RWPE2 (cell line): ENCODE measurements around the gene TRIM71.

Experiments
- ATAC-seq: fragments of 200-7000 bp; cut with Tn5 transposase; 3 replicates; pipeline ENCODE4 v1.9.1; 2021; ENCODE audit warnings: low read depth
- DNase-seq: peaks from one replicate; pipeline ENCODE4 v3.0.0-alpha.2; 2020; ENCODE audit warnings: low spot score
- H3K27ac ChIP-seq: fragments of 450-650 bp; 2 replicates; pipeline ENCODE4 v1.5.1; 2017; ENCODE audit warnings: mild to moderate bottlenecking; ENCODE audit not compliant: poor library complexity, severe bottlenecking
- H3K27me3 ChIP-seq: fragments of 250-450 bp; sonication (Bioruptor Pico); 2 replicates; pipeline ENCODE4 v1.5.1; 2021; ENCODE audit warnings: mild to moderate bottlenecking, moderate library complexity; ENCODE audit not compliant: insufficient read depth, poor library complexity, severe bottlenecking
- H3K36me3 ChIP-seq: fragments of 250-450 bp; sonication (Bioruptor Pico); 2 replicates; pipeline ENCODE4 v1.5.1; 2020; ENCODE audit warnings: low read depth, mild to moderate bottlenecking, moderate library complexity
- H3K4me1 ChIP-seq: fragments of 250-450 bp; sonication (Bioruptor Pico); 2 replicates; pipeline ENCODE4 v1.5.1; 2021; ENCODE audit warnings: mild to moderate bottlenecking, moderate library complexity; ENCODE audit not compliant: insufficient read depth, poor library complexity, severe bottlenecking
- H3K4me3 ChIP-seq: fragments of 250-450 bp; sonication (Bioruptor Pico); 2 replicates; pipeline ENCODE4 v1.5.1; 2021; ENCODE audit warnings: mild to moderate bottlenecking, moderate library complexity; ENCODE audit not compliant: severe bottlenecking
- H3K9me3 ChIP-seq: fragments of 250-450 bp; sonication (Bioruptor Pico); 2 replicates; pipeline ENCODE4 v1.5.1; 2021; ENCODE audit warnings: mild to moderate bottlenecking, moderate library complexity; ENCODE audit not compliant: severe bottlenecking
- CTCF ChIP-seq: fragments of 450-650 bp; IDR thresholded peaks from one replicate; pipeline ENCODE4 v1.5.1; 2017; ENCODE audit warnings: mild to moderate bottlenecking, moderate library complexity; ENCODE audit not compliant: poor library complexity, severe bottlenecking

The TRIM71 gene

DNA sequence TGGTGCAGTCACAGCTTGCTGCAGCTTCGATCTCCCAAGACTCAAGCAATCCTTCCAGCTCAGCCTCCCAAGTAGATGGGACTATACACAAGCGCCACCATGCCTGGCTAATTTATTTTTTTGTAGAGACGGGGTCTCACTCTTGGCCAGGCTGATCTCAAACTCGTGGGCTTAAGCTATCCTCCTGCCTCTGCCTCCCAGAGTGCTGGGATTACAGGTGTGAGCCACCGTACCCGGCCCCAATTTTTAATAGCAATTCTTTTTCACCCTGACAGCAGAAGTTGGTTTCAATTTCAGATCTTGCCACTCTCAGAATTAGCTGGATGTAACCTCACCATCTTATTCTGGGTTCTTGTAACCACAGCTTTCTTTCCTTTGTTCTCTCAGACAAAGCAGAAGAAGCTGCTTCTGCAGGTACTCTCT lies 64.8 kb downstream of the TRIM71 start:
- Histone ChIP-seq H3K9me3 (no peaks in the 10 kb centered on the region), H3K27me3 (no peaks in the 10 kb centered on the region), H3K36me3 (no peaks in the 10 kb centered on the region), H3K27ac (no peak overlapping the region), H3K4me3 (no peak overlapping the region), H3K4me1 (no peaks in the 10 kb centered on the region)
- TF ChIP-seq CTCF, result no peak
- DNase-seq, result no peak
- ATAC-seq, result no peak

GRCh38 chr3:32883817-32884216 lies 66.0 kb downstream of the TRIM71 start:
- Histone ChIP-seq H3K27me3 (no peaks in the 10 kb centered on the region), H3K9me3 (no peaks in the 10 kb centered on the region), H3K4me3 (no peak overlapping the region), H3K27ac (no peak overlapping the region), H3K36me3 (no peaks in the 10 kb centered on the region), H3K4me1 (no peaks in the 10 kb centered on the region)
- ATAC-seq, result no peak
- TF ChIP-seq CTCF, result no peak
- DNase-seq, result no peak

DNA sequence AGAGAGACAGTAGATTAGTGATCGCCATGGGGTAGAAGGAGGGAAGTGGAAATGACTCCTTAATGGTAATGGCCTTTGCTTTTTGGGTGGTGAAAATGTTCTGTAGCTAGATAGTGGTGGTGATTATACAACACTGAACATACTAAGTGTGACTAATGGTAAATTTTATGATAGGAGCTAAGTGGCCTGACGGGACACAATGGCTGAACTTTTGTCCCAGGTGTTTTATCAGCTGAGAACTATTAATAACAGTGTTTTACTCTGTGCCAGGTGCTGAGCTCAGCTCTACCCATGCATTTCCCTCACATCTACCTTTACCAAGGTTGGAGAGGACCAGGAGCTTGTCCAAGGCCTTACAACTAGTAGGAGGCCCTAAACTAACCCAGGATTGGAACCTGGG lies 66.8 kb downstream of the TRIM71 start:
- no peak for DNase-seq
- H3K27me3 ChIP-seq, result no peaks in the 10 kb centered on the region
- no peaks in the 10 kb centered on the region for H3K4me1 ChIP-seq
- H3K27ac ChIP-seq, result no peak overlapping the region
- H3K4me3 ChIP-seq, result no peak overlapping the region
- no peaks in the 10 kb centered on the region for H3K36me3 ChIP-seq
- ATAC-seq, result no peak
- no peak for TF ChIP-seq CTCF
- H3K9me3 ChIP-seq, result no peaks in the 10 kb centered on the region

GRCh38 chr3:32885283-32885901 lies 67.6 kb downstream of the TRIM71 start:
- TF ChIP-seq CTCF, result no peak
- no peak overlapping the region for H3K4me3 ChIP-seq
- H3K9me3 ChIP-seq, result no peaks in the 10 kb centered on the region
- no peaks in the 10 kb centered on the region for H3K4me1 ChIP-seq
- ATAC-seq (no peak), DNase-seq (no peak)
- no peaks in the 10 kb centered on the region for H3K36me3 ChIP-seq
- H3K27me3 ChIP-seq, result no peaks in the 10 kb centered on the region
- H3K27ac ChIP-seq, result no peak overlapping the region

DNA sequence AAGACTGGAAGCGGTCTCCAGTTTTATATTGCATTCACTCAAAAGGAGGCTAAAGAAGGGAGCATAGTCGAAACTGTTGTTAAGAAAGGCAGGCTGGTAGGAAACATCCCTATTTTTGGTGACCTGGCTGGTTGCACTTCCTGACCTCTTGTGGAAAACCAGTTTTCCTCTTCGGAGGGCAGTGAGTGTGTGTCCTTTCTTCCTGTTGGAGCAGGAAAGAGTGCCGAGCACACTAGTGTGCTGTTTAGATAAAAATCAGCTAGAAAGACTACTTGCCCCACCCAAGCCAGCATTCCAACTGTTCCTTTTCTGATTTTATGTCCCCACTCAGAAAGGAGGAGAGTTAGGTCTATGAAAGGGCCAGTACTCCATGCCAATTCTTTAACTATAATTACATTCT lies 68.5 kb downstream of the TRIM71 start:
- Histone ChIP-seq H3K27ac (no peak overlapping the region), H3K36me3 (no peaks in the 10 kb centered on the region), H3K27me3 (no peaks in the 10 kb centered on the region), H3K4me3 (no peak overlapping the region), H3K9me3 (no peaks in the 10 kb centered on the region), H3K4me1 (no peaks in the 10 kb centered on the region)
- no peak for ATAC-seq
- DNase-seq, result no peak
- no peak for TF ChIP-seq CTCF
